Calu3 (cell line): ENCODE measurements around the gene ZNF296. TPM values are rescaled to one million over a fixed set of nuclear protein-coding genes. Genes with fewer than 3 reads are reported as not detected.
A peak's percentile ranks its signal among the peaks of the same experiment; 100 is the strongest.

Experiments used
- BruUV-seq: library from RNA; stranded (reverse); fragments of 400-500 nt; replicated peaks from 2 replicates; lab custom pipeline; 2021; lab: Mats Ljungman, UMichigan
- CTCF ChIA-PET: fragments of 300-600 bp; sonication (Branson Sonifier 250); formaldehyde crosslinking; loops from one replicate; lab custom pipeline; 2022; ENCODE audit warnings: antibody characterized with exemption; lab: Charles Lee
- DNase-seq: peaks from one replicate; pipeline ENCODE4 v3.0.0; 2022
- H3K27ac Mint-ChIP-seq: one replicate; pipeline ENCODE4 v1.8.0; 2022; ENCODE audit warnings: mixed read lengths; ENCODE audit not compliant: unreplicated experiment
- H3K27me3 Mint-ChIP-seq: one replicate; pipeline ENCODE4 v1.8.0; 2022; ENCODE audit warnings: mixed read lengths; ENCODE audit not compliant: unreplicated experiment
- H3K36me3 Mint-ChIP-seq: one replicate; pipeline ENCODE4 v1.8.0; 2022; ENCODE audit warnings: mild to moderate bottlenecking, moderate library complexity, mixed read lengths; ENCODE audit not compliant: insufficient read depth, unreplicated experiment
- H3K4me1 Mint-ChIP-seq: one replicate; pipeline ENCODE4 v1.8.0; 2022; ENCODE audit warnings: mild to moderate bottlenecking, low read depth, mixed read lengths; ENCODE audit not compliant: unreplicated experiment
- H3K4me3 Mint-ChIP-seq: one replicate; pipeline ENCODE4 v1.8.0; 2022; ENCODE audit warnings: mild to moderate bottlenecking, low read depth, moderate library complexity, mixed read lengths; ENCODE audit not compliant: unreplicated experiment
- H3K9me3 Mint-ChIP-seq: one replicate; pipeline ENCODE4 v1.8.0; 2022; ENCODE audit warnings: low read depth, mixed read lengths; ENCODE audit not compliant: unreplicated experiment
- CTCF ChIP-seq: fragments of 200-600 bp; IDR thresholded peaks from one replicate; pipeline ENCODE4 v1.8.0; 2022; ENCODE audit warnings: antibody characterized with exemption; ENCODE audit not compliant: unreplicated experiment
- intact Hi-C: fragments of 100-400 bp; cut with micrococcal nuclease; formaldehyde crosslinking; loops from one replicate; pipeline ENCODE4 v1.10.0; 2022; ENCODE audit not compliant: unreplicated experiment
- total RNA-seq: library from RNA; stranded (reverse); gene quantifications from 2 replicates; pipeline ENCODE4 v1.2.3, GENCODE V29; 2022

The ZNF296 gene
- total RNA-seq, 1 experiment from 2014 or later: 5.3 TPM

GRCh38 chr19:45059258-45059965, 16.9 kb downstream of the ZNF296 start:
- Mint-ChIP-seq H3K4me3 (no peak overlapping the region), H3K9me3 (no peaks in the 10 kb centered on the region), H3K27me3 (no peaks in the 10 kb centered on the region), H3K36me3 (peaks cover 69% of the 10 kb centered on the region), H3K4me1 (no peaks in the 10 kb centered on the region), H3K27ac (peak overlapping the region; percentile 30)
- peak; percentile 89 for DNase-seq
- BruUV-seq: no TSS peak
- TF ChIP-seq CTCF: peak; percentile 97
- CTCF ChIA-PET: interaction anchor here (0.6 to 1.4 kb wide), 16 partner anchors 9 to 279 kb away, joined by 3 to 12 read pairs (median 3); partner anchors contain the start of gene CLASRP
- intact Hi-C loops: no loop called here

- CTCF ChIA-PET: interaction anchor here (1.1 to 1.4 kb wide), 5 partner anchors 13 to 191 kb away, joined by 3 to 12 read pairs (median 3); partner anchors contain the start of gene CLASRP
- BruUV-seq: no TSS peak
- intact Hi-C loops: no loop called here
These were observed 17.6 kb downstream of the ZNF296 start for GRCh38 chr19:45058622-45059159.

GRCh38 chr19:45057444-45057843, 18.8 kb downstream of the ZNF296 start:
- intact Hi-C loops: no loop called here
- H3K27me3 Mint-ChIP-seq: no peaks in the 10 kb centered on the region
- H3K4me1 Mint-ChIP-seq: no peaks in the 10 kb centered on the region
- no peak overlapping the region for H3K27ac Mint-ChIP-seq
- DNase-seq: no peak
- TF ChIP-seq CTCF: no peak
- H3K9me3 Mint-ChIP-seq: no peaks in the 10 kb centered on the region
- no peak overlapping the region for H3K4me3 Mint-ChIP-seq
- H3K36me3 Mint-ChIP-seq: peaks cover 64% of the 10 kb centered on the region
- CTCF ChIA-PET: no interaction called here
- no TSS peak for BruUV-seq

More at GRCh38 chr19:45058622-45059159, 17.6 kb downstream of the ZNF296 start:
- peaks cover 65% of the 10 kb centered on the region for H3K36me3 Mint-ChIP-seq
- H3K4me3 Mint-ChIP-seq: no peak overlapping the region
- H3K4me1 Mint-ChIP-seq: no peaks in the 10 kb centered on the region
- H3K27ac Mint-ChIP-seq: no peak overlapping the region
- no peak for DNase-seq
- no peaks in the 10 kb centered on the region for H3K9me3 Mint-ChIP-seq
- TF ChIP-seq CTCF: no peak
- H3K27me3 Mint-ChIP-seq: no peaks in the 10 kb centered on the region

- CTCF ChIA-PET: no interaction called here
- no TSS peak for BruUV-seq
- intact Hi-C loops: no loop called here
- H3K27me3 Mint-ChIP-seq: no peaks in the 10 kb centered on the region
- no peak overlapping the region for H3K4me3 Mint-ChIP-seq
- H3K27ac Mint-ChIP-seq: no peak overlapping the region
- no peaks in the 10 kb centered on the region for H3K9me3 Mint-ChIP-seq
- no peak for DNase-seq
- no peaks in the 10 kb centered on the region for H3K4me1 Mint-ChIP-seq
- TF ChIP-seq CTCF: no peak
- peaks cover 66% of the 10 kb centered on the region for H3K36me3 Mint-ChIP-seq
These were observed 19.4 kb downstream of the ZNF296 start for GRCh38 chr19:45056831-45057230.
